Measurements from ENCODE around the gene ZNF227. TPM values are rescaled to one million over a fixed set of nuclear protein-coding genes. Genes with fewer than 3 reads are reported as not detected.

ZNF227 gene
- total RNA-seq, 4 donors from 2014 or later: 10.9 to 13.3 (median 12.4) TPM

DNA sequence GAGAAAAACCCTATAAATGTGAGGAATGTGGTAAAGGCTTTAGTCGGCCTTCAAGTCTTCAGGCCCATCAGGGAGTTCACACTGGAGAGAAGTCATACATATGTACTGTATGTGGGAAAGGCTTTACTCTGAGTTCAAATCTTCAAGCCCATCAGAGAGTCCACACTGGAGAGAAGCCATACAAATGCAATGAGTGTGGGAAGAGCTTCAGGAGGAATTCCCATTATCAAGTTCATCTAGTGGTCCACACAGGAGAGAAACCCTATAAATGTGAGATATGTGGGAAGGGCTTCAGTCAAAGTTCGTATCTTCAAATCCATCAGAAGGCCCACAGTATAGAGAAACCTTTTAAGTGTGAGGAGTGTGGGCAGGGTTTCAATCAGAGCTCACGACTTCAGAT is 35.7 kb upstream of the ZNF227 start:
- Histone ChIP-seq H3K4me3 (no peak overlapping the region), H3K27me3 (no peaks in the 10 kb centered on the region), H3K27ac (replicated peaks in 1 of 4) (no peak overlapping the region), H3K9me3 (peaks cover 14 to 100% (median 98%) of the 10 kb centered on the region in 4 donors), H3K4me1 (no peaks in the 10 kb centered on the region), H3K36me3 (peaks cover 54 to 61% (median 58%) of the 10 kb centered on the region in 4 donors)
- no peak for DNase-seq (ENCODE audit: extremely low spot score)
- TF ChIP-seq POLR2AphosphoS5 (IDR thresholded peaks at IDR 0.05): no peak
- TF ChIP-seq POLR2A (IDR thresholded peaks at IDR 0.05; ENCODE audit: low read depth): no peak
- no peak for TF ChIP-seq EP300 (IDR thresholded peaks at IDR 0.05)
- TF ChIP-seq, protein P1, sequence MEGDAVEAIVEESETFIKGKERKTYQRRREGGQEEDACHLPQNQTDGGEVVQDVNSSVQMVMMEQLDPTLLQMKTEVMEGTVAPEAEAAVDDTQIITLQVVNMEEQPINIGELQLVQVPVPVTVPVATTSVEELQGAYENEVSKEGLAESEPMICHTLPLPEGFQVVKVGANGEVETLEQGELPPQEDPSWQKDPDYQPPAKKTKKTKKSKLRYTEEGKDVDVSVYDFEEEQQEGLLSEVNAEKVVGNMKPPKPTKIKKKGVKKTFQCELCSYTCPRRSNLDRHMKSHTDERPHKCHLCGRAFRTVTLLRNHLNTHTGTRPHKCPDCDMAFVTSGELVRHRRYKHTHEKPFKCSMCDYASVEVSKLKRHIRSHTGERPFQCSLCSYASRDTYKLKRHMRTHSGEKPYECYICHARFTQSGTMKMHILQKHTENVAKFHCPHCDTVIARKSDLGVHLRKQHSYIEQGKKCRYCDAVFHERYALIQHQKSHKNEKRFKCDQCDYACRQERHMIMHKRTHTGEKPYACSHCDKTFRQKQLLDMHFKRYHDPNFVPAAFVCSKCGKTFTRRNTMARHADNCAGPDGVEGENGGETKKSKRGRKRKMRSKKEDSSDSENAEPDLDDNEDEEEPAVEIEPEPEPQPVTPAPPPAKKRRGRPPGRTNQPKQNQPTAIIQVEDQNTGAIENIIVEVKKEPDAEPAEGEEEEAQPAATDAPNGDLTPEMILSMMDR (IDR thresholded peaks at IDR 0.05): no peak
- 95% methylated on average over 3 of the region's 3 CpGs for WGBS
- intact Hi-C loops (cut with DNase I): no loop called here

DNA sequence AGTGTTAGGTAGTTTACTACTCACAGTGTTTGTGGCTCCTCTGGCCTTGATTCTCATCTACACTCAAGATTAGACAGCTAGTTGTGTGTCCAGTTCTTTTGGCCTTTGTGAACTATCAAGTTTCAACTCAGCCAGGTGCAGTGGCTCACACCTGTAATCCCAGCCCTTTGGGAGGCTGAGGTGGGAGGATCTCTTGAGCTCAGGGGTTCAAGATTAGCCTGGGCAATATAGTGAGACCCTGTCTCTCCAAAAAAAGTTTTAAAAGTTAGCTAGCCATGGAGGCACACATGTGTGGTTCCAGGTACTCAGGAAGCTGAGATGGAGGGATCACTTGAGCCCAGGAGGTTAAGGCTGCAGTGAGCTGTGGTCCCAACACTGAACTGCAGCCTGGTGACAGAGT is 31.4 kb upstream of the ZNF227 start:
- H3K9me3 ChIP-seq: peaks cover 9 to 92% (median 84%) of the 10 kb centered on the region in 4 donors
- no peaks in the 10 kb centered on the region for H3K4me1 ChIP-seq
- intact Hi-C loops (cut with DNase I): no loop called here
- no peaks in the 10 kb centered on the region for H3K27me3 ChIP-seq
- no peak overlapping the region for H3K27ac ChIP-seq (replicated peaks in 1 of 4)
- no peak for DNase-seq (ENCODE audit: extremely low spot score)
- H3K4me3 ChIP-seq: no peak overlapping the region
- peaks cover 11 to 17% (median 14%) of the 10 kb centered on the region in 4 donors for H3K36me3 ChIP-seq
- no peak for TF ChIP-seq POLR2AphosphoS5 (IDR thresholded peaks at IDR 0.05)
- TF ChIP-seq, protein P1 (IDR thresholded peaks at IDR 0.05): no peak
- no peak for TF ChIP-seq POLR2A (IDR thresholded peaks at IDR 0.05; ENCODE audit: low read depth)
- TF ChIP-seq EP300 (IDR thresholded peaks at IDR 0.05): no peak

GRCh38 chr19:44182145-44182544 is 30.2 kb upstream of the ZNF227 start:
- H3K4me1 ChIP-seq: no peaks in the 10 kb centered on the region
- no peak overlapping the region for H3K27ac ChIP-seq (replicated peaks in 1 of 4)
- intact Hi-C loops (cut with DNase I): no loop called here
- peaks cover 0 to 5% (median 2%) of the 10 kb centered on the region in 4 donors for H3K36me3 ChIP-seq
- H3K27me3 ChIP-seq: no peaks in the 10 kb centered on the region
- 91% methylated on average over 10 of the region's 10 CpGs for WGBS
- no peak for DNase-seq (ENCODE audit: extremely low spot score)
- peaks cover 0 to 86% (median 74%) of the 10 kb centered on the region in 4 donors for H3K9me3 ChIP-seq
- TF ChIP-seq, protein P1 (IDR thresholded peaks at IDR 0.05): no peak
- TF ChIP-seq POLR2A (IDR thresholded peaks at IDR 0.05; ENCODE audit: low read depth) (no peak), EP300 (IDR thresholded peaks at IDR 0.05) (no peak), POLR2AphosphoS5 (IDR thresholded peaks at IDR 0.05) (no peak)
- H3K4me3 ChIP-seq: no peak overlapping the region

DNA sequence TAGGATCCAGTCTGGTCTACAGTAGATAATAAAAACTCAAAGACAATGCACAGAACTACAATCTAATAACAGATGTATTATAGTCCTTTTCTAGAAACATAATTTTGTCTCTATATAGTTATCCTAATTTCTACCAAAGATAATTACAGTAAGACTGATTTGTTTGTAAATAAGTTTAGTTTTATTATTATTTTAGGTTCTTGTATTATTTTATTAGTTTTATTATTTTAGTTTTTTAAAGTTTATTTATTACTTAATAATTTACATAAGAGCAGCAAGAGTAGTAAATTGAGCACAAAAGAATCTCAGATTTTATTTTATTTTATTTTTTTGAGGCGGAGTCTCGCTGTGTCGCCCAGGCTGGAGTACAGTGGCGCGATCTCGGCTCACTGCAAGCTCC is 22.3 kb upstream of the ZNF227 start:
- TF ChIP-seq EP300 (IDR thresholded peaks at IDR 0.05): no peak
- TF ChIP-seq, protein P1 (IDR thresholded peaks at IDR 0.05): no peak
- 98% methylated on average over 6 of the region's 6 CpGs for WGBS

DNA sequence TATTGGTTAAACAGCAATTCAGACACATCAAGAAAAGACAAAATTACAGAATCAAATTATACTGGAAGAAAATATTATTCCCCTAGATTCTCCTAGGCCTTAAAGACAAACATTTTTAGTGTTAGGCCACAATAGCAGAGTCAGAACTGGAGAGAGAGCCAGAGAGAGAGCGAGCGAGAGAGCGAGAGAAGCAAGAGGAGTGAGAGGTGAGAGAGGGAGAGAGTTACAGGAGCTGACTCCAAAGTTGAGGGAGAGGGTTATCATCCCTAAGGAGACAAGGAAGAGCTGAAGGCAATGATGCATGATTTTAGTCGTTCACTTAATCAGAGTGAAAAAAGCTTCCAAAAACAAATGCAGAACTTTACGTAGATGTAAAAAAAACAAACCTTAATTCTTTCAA is 20.2 kb upstream of the ZNF227 start:
- Histone ChIP-seq H3K36me3 (no peaks in the 10 kb centered on the region), H3K4me3 (no peak overlapping the region), H3K9me3 (peaks cover 0 to 22% (median 6%) of the 10 kb centered on the region in 4 donors), H3K27ac (replicated peaks in 1 of 4) (no peak overlapping the region), H3K27me3 (no peaks in the 10 kb centered on the region), H3K4me1 (no peaks in the 10 kb centered on the region)
- WGBS: 72% methylated on average over 5 of the region's 5 CpGs
- intact Hi-C loops (cut with DNase I): no loop called here
- TF ChIP-seq EP300 (IDR thresholded peaks at IDR 0.05) (no peak), POLR2AphosphoS5 (IDR thresholded peaks at IDR 0.05) (no peak), POLR2A (IDR thresholded peaks at IDR 0.05; ENCODE audit: low read depth) (no peak)
- TF ChIP-seq, protein P1 (IDR thresholded peaks at IDR 0.05): no peak
- DNase-seq (ENCODE audit: extremely low spot score): no peak

More for the DNA sequence above, 22.3 kb upstream of the ZNF227 start:
- intact Hi-C loops (cut with DNase I): no loop called here
- no peak for DNase-seq (ENCODE audit: extremely low spot score)
- Histone ChIP-seq H3K36me3 (no peaks in the 10 kb centered on the region), H3K4me1 (no peaks in the 10 kb centered on the region), H3K9me3 (peaks cover 0 to 28% (median 1%) of the 10 kb centered on the region in 4 donors), H3K4me3 (no peak overlapping the region), H3K27ac (replicated peaks in 1 of 4) (no peak overlapping the region), H3K27me3 (no peaks in the 10 kb centered on the region)
